ENCODE data around the gene TRABD2A.

DNA sequence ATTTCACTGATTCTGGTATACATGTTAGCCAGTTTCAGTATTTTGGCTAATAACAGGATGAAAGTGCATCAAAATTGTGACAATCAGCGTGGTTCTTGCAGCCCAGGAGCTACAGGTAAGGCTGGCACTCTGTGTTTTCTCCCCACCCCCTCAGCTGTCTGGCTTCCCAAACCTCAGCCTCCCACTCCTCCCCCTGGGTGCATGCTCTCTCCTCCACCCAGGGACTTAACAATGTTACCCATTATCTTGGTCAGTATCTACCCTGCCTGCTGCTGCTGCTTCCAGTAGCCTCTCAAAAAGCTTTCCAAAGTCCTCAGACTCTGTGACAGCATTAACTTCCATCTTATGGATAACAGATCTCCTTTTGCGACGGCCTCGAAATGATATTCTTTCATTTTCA, 41.0 kb downstream of the TRABD2A start:
- TF ChIP-seq, protein P1, sequence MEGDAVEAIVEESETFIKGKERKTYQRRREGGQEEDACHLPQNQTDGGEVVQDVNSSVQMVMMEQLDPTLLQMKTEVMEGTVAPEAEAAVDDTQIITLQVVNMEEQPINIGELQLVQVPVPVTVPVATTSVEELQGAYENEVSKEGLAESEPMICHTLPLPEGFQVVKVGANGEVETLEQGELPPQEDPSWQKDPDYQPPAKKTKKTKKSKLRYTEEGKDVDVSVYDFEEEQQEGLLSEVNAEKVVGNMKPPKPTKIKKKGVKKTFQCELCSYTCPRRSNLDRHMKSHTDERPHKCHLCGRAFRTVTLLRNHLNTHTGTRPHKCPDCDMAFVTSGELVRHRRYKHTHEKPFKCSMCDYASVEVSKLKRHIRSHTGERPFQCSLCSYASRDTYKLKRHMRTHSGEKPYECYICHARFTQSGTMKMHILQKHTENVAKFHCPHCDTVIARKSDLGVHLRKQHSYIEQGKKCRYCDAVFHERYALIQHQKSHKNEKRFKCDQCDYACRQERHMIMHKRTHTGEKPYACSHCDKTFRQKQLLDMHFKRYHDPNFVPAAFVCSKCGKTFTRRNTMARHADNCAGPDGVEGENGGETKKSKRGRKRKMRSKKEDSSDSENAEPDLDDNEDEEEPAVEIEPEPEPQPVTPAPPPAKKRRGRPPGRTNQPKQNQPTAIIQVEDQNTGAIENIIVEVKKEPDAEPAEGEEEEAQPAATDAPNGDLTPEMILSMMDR (IDR thresholded peaks at IDR 0.05), result no peak
- TF ChIP-seq POLR2AphosphoS5 (IDR thresholded peaks at IDR 0.05), result no peak
- TF ChIP-seq POLR2A (IDR thresholded peaks at IDR 0.05), result no peak

Measured in prostate gland (tissue), 2 donors.